ENCODE data around the gene CCDC74A.
"Not testable (repeated sequence)": the region's sequence is repeated elsewhere in the genome, so short reads cannot be mapped to it uniquely, and the experiment has no call there.

Gene CCDC74A

GRCh38 chr2:131567891-131568290 lies 40.2 kb downstream of the CCDC74A start:
- DNase-seq, result no peak

- not testable (repeated sequence) for DNase-seq
Observed at GRCh38 chr2:131568401-131568800, 40.7 kb downstream of the CCDC74A start.

GRCh38 chr2:131572175-131572574 lies 44.5 kb downstream of the CCDC74A start:
- DNase-seq, result no peak

- no peak for DNase-seq
Observed at GRCh38 chr2:131577812-131578211, 50.1 kb downstream of the CCDC74A start.

GRCh38 chr2:131580187-131580586 lies 52.5 kb downstream of the CCDC74A start:
- no peak for DNase-seq
